GM12801 (cell line): Measurements from ENCODE around the gene ATN1.

Source experiments
- CTCF ChIP-seq: IDR thresholded peaks from one replicate; pipeline ENCODE4 v1.5.1; 2011; ENCODE audit warnings: control low read depth; ENCODE audit not compliant: insufficient read length; ENCODE audit errors: extremely low read depth

ATN1 gene

GRCh38 chr12:6934110-6934509 is 6.4 kb downstream of the ATN1 start:
- no peak for TF ChIP-seq CTCF

GRCh38 chr12:6935371-6936193 is 7.8 kb downstream of the ATN1 start:
- no peak for TF ChIP-seq CTCF

GRCh38 chr12:6936194-6936635 is 8.5 kb downstream of the ATN1 start:
- TF ChIP-seq CTCF, result no peak

GRCh38 chr12:6936636-6937480 is 9.1 kb downstream of the ATN1 start:
- TF ChIP-seq CTCF, result no peak

- TF ChIP-seq CTCF, result peak; percentile 19
Observed at GRCh38 chr12:6937481-6938352, 10.0 kb downstream of the ATN1 start.

- TF ChIP-seq CTCF, result no peak
Observed at GRCh38 chr12:6938353-6939190, 10.8 kb downstream of the ATN1 start.
